GM21825 (cell line): ENCODE data around the gene MUS81.
"Not testable (repeated sequence)": the region's sequence is repeated elsewhere in the genome, so short reads cannot be mapped to it uniquely, and the experiment has no call there.

Experiments
- ATAC-seq: cut with Tn5 transposase; IDR thresholded peaks from one replicate; pipeline ENCODE4 v1.9.1; 2021; ENCODE audit warnings: mild to moderate bottlenecking, moderate library complexity; ENCODE audit not compliant: unreplicated experiment

MUS81 gene

GRCh38 chr11:65860278-65861164 lies at the start of gene MUS81:
TSS of gene MUS81 (plus strand) at chr11:65860433. CDS start at chr11:65860754, 321 bp downstream.
- ATAC-seq: peak; percentile 28

GRCh38 chr11:65811764-65812475 lies 48.3 kb upstream of the MUS81 start:
- no peak for ATAC-seq

GRCh38 chr11:65814131-65814985 lies 45.9 kb upstream of the MUS81 start:
- no peak for ATAC-seq

GRCh38 chr11:65814986-65815565 lies 45.2 kb upstream of the MUS81 start:
- no peak for ATAC-seq

GRCh38 chr11:65816696-65817095 lies 43.5 kb upstream of the MUS81 start:
- no peak for ATAC-seq

GRCh38 chr11:65817312-65817834 lies 42.9 kb upstream of the MUS81 start:
- no peak for ATAC-seq

- peak; percentile 91 for ATAC-seq
These were observed 42.2 kb upstream of the MUS81 start for GRCh38 chr11:65817835-65818680.

- no peak for ATAC-seq
These were observed 39.1 kb upstream of the MUS81 start for GRCh38 chr11:65821107-65821506.

GRCh38 chr11:65822776-65823528 lies 37.3 kb upstream of the MUS81 start:
- no peak for ATAC-seq

GRCh38 chr11:65826984-65827735 lies 33.1 kb upstream of the MUS81 start:
- no peak for ATAC-seq

GRCh38 chr11:65829459-65829858 lies 30.8 kb upstream of the MUS81 start:
- no peak for ATAC-seq

- ATAC-seq: not testable (repeated sequence)
These were observed 28.0 kb upstream of the MUS81 start for GRCh38 chr11:65832231-65832630.

- peak; percentile 94 for ATAC-seq
These were observed 26.8 kb upstream of the MUS81 start, which contains the start of gene SNX32 for GRCh38 chr11:65833297-65834030. TSS of gene SNX32 (plus strand) at chr11:65833963. CDS start at chr11:65834066, 103 bp downstream.

GRCh38 chr11:65834202-65834601 lies 26.0 kb upstream of the MUS81 start:
- no peak for ATAC-seq

- no peak for ATAC-seq
These were observed 18.1 kb upstream of the MUS81 start for GRCh38 chr11:65842144-65842543.

GRCh38 chr11:65843811-65844210 lies 16.4 kb upstream of the MUS81 start:
- no peak for ATAC-seq

- no peak for ATAC-seq
These were observed 15.9 kb upstream of the MUS81 start for GRCh38 chr11:65844231-65844872.
